Bronchial epithelial cell (primary cell): ENCODE results near the gene CHN1. TPM values are rescaled to one million over a fixed set of nuclear protein-coding genes. Genes with fewer than 3 reads are reported as not detected.

Experiments used
- DNase-seq: peaks from one replicate; pipeline ENCODE4 v3.0.0-alpha.2; 2010; ENCODE audit warnings: low read depth
- FAIRE-seq: peaks from 2 replicates; lab custom pipeline; 2011; peaks lifted over from hg19 to GRCh38; lab: Jason Lieb, UNC
- H3K27me3 ChIP-seq: 2 replicates; pipeline ENCODE4 v1.5.1; 2011; ENCODE audit warnings: low read length; ENCODE audit not compliant: control insufficient read depth, insufficient read depth
- H3K36me3 ChIP-seq: 2 replicates; pipeline ENCODE4 v1.5.1; 2011; ENCODE audit warnings: low read length; ENCODE audit not compliant: control insufficient read depth, insufficient read depth
- H3K4me3 ChIP-seq: 2 replicates; pipeline ENCODE4 v1.5.1; 2011; ENCODE audit warnings: mild to moderate bottlenecking, low read depth, low read length, control low read depth
- CTCF ChIP-seq: IDR thresholded peaks from 2 replicates; pipeline ENCODE4 v1.5.1; 2011; ENCODE audit warnings: mild to moderate bottlenecking, moderate library complexity, low read length, control low read depth, inconsistent platforms; ENCODE audit not compliant: insufficient read depth, severe bottlenecking
- total RNA-seq: library from RNA; depleted of rRNA; stranded (reverse); fragments of >200 nt; gene quantifications from 2 replicates; pipeline ENCODE4 v1.2.1, GENCODE V29; 2014

The CHN1 gene
- total RNA-seq, 1 donor from 2014 or later = 2.6 TPM

- Histone ChIP-seq H3K36me3 (no peaks in the 10 kb centered on the region), H3K27me3 (no peaks in the 10 kb centered on the region), H3K4me3 (no peak overlapping the region)
- FAIRE-seq (no peak), DNase-seq (no peak)
- no peak for TF ChIP-seq CTCF
These were observed 163.8 kb downstream of the CHN1 start for GRCh38 chr2:174841350-174841749.

- no peak for TF ChIP-seq CTCF
- DNase-seq = no peak
- no peaks in the 10 kb centered on the region for H3K27me3 ChIP-seq
- no peaks in the 10 kb centered on the region for H3K36me3 ChIP-seq
- FAIRE-seq = no peak
- no peak overlapping the region for H3K4me3 ChIP-seq
These were observed 164.7 kb downstream of the CHN1 start for GRCh38 chr2:174840436-174840835.

- H3K4me3 ChIP-seq = no peak overlapping the region
- no peak for FAIRE-seq
- H3K27me3 ChIP-seq = no peaks in the 10 kb centered on the region
- DNase-seq = no peak
- H3K36me3 ChIP-seq = no peaks in the 10 kb centered on the region
- no peak for TF ChIP-seq CTCF
These were observed 165.5 kb downstream of the CHN1 start for GRCh38 chr2:174839662-174840061.

GRCh38 chr2:174836995-174837390 lies 168.2 kb downstream of the CHN1 start:
- Histone ChIP-seq H3K36me3 (no peaks in the 10 kb centered on the region), H3K4me3 (no peak overlapping the region), H3K27me3 (no peaks in the 10 kb centered on the region)
- DNase-seq (no peak), FAIRE-seq (no peak)
- no peak for TF ChIP-seq CTCF

- no peak for FAIRE-seq
These were observed 168.7 kb downstream of the CHN1 start for GRCh38 chr2:174836377-174836994.

More at GRCh38 chr2:174836377-174836994, 168.7 kb downstream of the CHN1 start:
- H3K36me3 ChIP-seq = no peaks in the 10 kb centered on the region
- peak; percentile 90 for DNase-seq
- no peak for TF ChIP-seq CTCF
- H3K4me3 ChIP-seq = no peak overlapping the region
- no peaks in the 10 kb centered on the region for H3K27me3 ChIP-seq
